Measurements from ENCODE around the gene TAS1R1.

Gene TAS1R1

DNA sequence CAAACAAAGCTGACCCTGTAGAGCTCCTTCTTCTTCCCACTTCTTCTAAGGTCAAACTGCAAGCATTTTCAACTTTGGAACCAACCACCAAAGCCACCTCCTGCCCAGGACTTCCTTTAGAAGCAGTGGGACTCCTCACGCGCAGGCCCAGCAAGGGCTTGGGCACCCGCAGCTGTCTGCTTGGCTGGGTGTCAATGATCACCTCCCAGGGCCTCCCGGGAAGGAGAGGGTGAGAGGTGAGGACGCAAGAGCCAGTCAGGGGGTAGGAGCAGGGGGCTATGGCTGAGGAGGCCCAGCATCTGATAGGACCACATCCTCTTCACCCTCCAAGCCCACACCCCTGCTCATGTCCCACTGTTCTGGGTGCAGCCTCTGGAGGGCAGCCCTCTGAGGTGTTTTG is 37.3 kb downstream of the TAS1R1 start:
- no peaks in the 10 kb centered on the region for H3K27me3 ChIP-seq (ENCODE audit: insufficient read depth, insufficient read length)
- H3K4me1 ChIP-seq (ENCODE audit: insufficient read depth, insufficient read length), result peaks cover 3% of the 10 kb centered on the region
- TF ChIP-seq SUZ12 (IDR thresholded peaks at IDR 0.05; ENCODE audit: extremely low read depth, insufficient read depth, insufficient read length), result no peak
- TF ChIP-seq YY1 (IDR thresholded peaks at IDR 0.05; ENCODE audit: insufficient read depth, insufficient read length), result no peak
- TF ChIP-seq ZNF274 (IDR thresholded peaks at IDR 0.05; ENCODE audit: low read depth, low read length), result no peak
- H3K9me3 ChIP-seq (ENCODE audit: insufficient read depth, low read length), result no peaks in the 10 kb centered on the region
- no peak for DNase-seq (ENCODE audit: low read depth, low spot score)
- no peak overlapping the region for H3K4me3 ChIP-seq (ENCODE audit: insufficient read length, low read depth)
- peaks cover 95% of the 10 kb centered on the region for H3K36me3 ChIP-seq (ENCODE audit: insufficient read depth, insufficient read length, low read length)
- H3K9ac ChIP-seq (ENCODE audit: insufficient read length, low read depth), result no peak overlapping the region

DNA sequence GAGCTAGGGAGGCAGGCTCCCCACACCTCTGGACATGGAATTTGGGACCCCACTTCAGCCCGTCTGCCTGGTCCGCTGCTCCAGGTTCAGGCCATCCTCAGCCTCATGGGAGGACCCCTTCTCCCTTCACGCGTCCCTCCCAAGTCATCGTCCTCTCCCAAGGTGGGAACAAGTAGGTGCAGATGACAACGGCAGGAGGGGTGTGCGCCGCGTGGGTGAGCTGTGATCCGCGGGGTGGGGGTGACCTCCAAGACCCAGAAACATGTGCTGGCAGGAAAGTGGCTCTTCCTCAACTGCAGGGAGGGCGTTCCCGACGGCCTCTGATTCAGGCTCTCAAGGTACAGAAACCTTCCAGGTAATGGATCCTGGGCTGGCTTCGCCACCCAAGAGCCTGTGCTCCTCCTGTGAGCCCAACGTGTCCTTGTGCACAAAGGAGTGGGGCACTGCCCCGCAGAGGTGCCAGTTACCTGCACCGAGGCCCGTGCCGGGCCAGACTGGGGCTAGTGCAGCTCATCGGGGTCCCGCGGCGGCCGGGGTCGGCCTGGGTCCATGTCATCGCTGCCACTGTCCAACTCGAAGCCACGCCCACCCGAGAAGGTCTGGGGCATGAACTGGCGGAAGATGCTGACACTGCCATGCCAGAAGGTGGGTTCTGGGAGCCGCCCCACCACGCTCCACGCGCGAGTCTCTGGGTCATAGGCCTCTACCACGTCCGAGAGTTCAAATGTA is 37.9 kb downstream of the TAS1R1 start:
- DNase-seq (ENCODE audit: low read depth, low spot score), result no peak
- Histone ChIP-seq H3K4me3 (ENCODE audit: insufficient read length, low read depth) (no peak overlapping the region), H3K4me1 (ENCODE audit: insufficient read depth, insufficient read length) (peaks cover 3% of the 10 kb centered on the region), H3K27me3 (ENCODE audit: insufficient read depth, insufficient read length) (no peaks in the 10 kb centered on the region), H3K36me3 (ENCODE audit: insufficient read depth, insufficient read length, low read length) (peaks cover 95% of the 10 kb centered on the region), H3K9me3 (ENCODE audit: insufficient read depth, low read length) (no peaks in the 10 kb centered on the region), H3K9ac (ENCODE audit: insufficient read length, low read depth) (no peak overlapping the region)
- TF ChIP-seq ZNF274 (IDR thresholded peaks at IDR 0.05; ENCODE audit: low read depth, low read length), result no peak
- no peak for TF ChIP-seq SUZ12 (IDR thresholded peaks at IDR 0.05; ENCODE audit: extremely low read depth, insufficient read depth, insufficient read length)
- no peak for TF ChIP-seq YY1 (IDR thresholded peaks at IDR 0.05; ENCODE audit: insufficient read depth, insufficient read length)

DNA sequence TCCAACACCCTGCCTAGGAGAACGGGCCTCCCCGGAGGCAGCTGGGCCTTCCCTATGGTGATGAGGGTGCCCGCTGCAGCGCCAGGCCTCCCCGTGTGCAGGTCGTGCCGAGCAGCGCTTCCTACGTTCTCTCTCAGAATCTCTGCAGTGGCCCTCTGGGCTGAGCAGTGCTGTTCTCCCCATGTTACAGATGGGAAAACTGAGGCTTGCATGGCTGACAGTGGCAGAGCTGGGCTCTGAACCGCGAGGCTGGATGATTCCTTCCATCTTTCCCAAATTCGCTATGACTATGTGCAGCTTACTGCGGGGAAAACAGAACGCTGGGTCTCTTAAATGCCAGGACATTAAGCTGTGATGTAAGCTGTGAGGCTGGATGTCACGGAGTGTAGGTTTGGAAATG is 38.7 kb downstream of the TAS1R1 start:
- no peak overlapping the region for H3K9ac ChIP-seq (ENCODE audit: insufficient read length, low read depth)
- peaks cover 3% of the 10 kb centered on the region for H3K4me1 ChIP-seq (ENCODE audit: insufficient read depth, insufficient read length)
- H3K4me3 ChIP-seq (ENCODE audit: insufficient read length, low read depth), result no peak overlapping the region
- peaks cover 91% of the 10 kb centered on the region for H3K36me3 ChIP-seq (ENCODE audit: insufficient read depth, insufficient read length, low read length)
- no peaks in the 10 kb centered on the region for H3K9me3 ChIP-seq (ENCODE audit: insufficient read depth, low read length)
- no peak for DNase-seq (ENCODE audit: low read depth, low spot score)
- H3K27me3 ChIP-seq (ENCODE audit: insufficient read depth, insufficient read length), result no peaks in the 10 kb centered on the region
- TF ChIP-seq YY1 (IDR thresholded peaks at IDR 0.05; ENCODE audit: insufficient read depth, insufficient read length) (no peak), SUZ12 (IDR thresholded peaks at IDR 0.05; ENCODE audit: extremely low read depth, insufficient read depth, insufficient read length) (no peak), ZNF274 (IDR thresholded peaks at IDR 0.05; ENCODE audit: low read depth, low read length) (no peak)

DNA sequence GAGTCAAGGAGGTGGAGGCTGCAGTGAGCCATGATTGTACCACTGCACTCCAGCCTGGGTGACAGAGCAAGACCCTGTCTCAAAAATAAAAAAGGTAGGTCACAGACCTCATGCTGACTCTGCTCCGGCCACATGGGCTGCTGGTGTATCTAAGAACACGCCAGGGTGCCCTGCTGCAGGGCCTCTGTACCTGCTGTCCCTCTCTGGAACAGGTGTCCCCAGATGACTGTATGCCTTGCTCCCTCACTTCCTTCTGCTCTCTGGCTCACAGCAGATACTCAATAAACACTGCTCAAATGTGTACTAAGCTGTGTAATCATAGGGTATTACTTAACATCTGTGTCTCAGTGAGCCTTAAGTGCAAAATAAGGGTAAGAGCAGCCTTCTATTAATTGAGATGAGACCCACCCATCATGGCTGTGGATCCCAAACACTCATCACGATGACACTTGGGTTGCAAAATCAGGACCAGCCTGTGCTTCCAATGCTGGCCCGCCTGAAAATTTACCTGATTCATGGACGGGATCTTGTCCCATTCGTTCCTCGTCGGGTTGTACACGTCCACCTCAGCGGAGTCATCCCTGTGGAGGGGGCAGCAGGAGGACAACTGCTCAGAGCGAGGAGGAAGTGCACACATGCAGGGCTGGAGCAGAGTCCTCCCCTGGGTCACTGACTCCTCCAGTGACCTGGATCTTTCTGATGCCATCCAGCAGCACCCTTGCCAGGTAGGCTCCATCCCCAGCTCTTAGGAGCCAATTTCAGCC is 40.1 kb downstream of the TAS1R1 start:
- no peaks in the 10 kb centered on the region for H3K27me3 ChIP-seq (ENCODE audit: insufficient read depth, insufficient read length)
- no peak overlapping the region for H3K4me3 ChIP-seq (ENCODE audit: insufficient read length, low read depth)
- no peak for TF ChIP-seq YY1 (IDR thresholded peaks at IDR 0.05; ENCODE audit: insufficient read depth, insufficient read length)
- TF ChIP-seq SUZ12 (IDR thresholded peaks at IDR 0.05; ENCODE audit: extremely low read depth, insufficient read depth, insufficient read length), result no peak
- TF ChIP-seq ZNF274 (IDR thresholded peaks at IDR 0.05; ENCODE audit: low read depth, low read length), result no peak
- H3K9me3 ChIP-seq (ENCODE audit: insufficient read depth, low read length), result no peaks in the 10 kb centered on the region
- peaks cover 88% of the 10 kb centered on the region for H3K36me3 ChIP-seq (ENCODE audit: insufficient read depth, insufficient read length, low read length)
- peaks cover 6% of the 10 kb centered on the region for H3K4me1 ChIP-seq (ENCODE audit: insufficient read depth, insufficient read length)
- no peak for DNase-seq (ENCODE audit: low read depth, low spot score)
- H3K9ac ChIP-seq (ENCODE audit: insufficient read length, low read depth), result no peak overlapping the region

- H3K9ac ChIP-seq (ENCODE audit: insufficient read length, low read depth), result no peak overlapping the region
- no peaks in the 10 kb centered on the region for H3K27me3 ChIP-seq (ENCODE audit: insufficient read depth, insufficient read length)
- H3K4me3 ChIP-seq (ENCODE audit: insufficient read length, low read depth), result no peak overlapping the region
- TF ChIP-seq SUZ12 (IDR thresholded peaks at IDR 0.05; ENCODE audit: extremely low read depth, insufficient read depth, insufficient read length) (no peak), YY1 (IDR thresholded peaks at IDR 0.05; ENCODE audit: insufficient read depth, insufficient read length) (no peak), ZNF274 (IDR thresholded peaks at IDR 0.05; ENCODE audit: low read depth, low read length) (no peak)
- H3K36me3 ChIP-seq (ENCODE audit: insufficient read depth, insufficient read length, low read length), result peaks cover 87% of the 10 kb centered on the region
- no peaks in the 10 kb centered on the region for H3K9me3 ChIP-seq (ENCODE audit: insufficient read depth, low read length)
- DNase-seq (ENCODE audit: low read depth, low spot score), result no peak
- H3K4me1 ChIP-seq (ENCODE audit: insufficient read depth, insufficient read length), result peaks cover 6% of the 10 kb centered on the region
Observed at GRCh38 chr1:6596351-6596750, 41.2 kb downstream of the TAS1R1 start.

DNA sequence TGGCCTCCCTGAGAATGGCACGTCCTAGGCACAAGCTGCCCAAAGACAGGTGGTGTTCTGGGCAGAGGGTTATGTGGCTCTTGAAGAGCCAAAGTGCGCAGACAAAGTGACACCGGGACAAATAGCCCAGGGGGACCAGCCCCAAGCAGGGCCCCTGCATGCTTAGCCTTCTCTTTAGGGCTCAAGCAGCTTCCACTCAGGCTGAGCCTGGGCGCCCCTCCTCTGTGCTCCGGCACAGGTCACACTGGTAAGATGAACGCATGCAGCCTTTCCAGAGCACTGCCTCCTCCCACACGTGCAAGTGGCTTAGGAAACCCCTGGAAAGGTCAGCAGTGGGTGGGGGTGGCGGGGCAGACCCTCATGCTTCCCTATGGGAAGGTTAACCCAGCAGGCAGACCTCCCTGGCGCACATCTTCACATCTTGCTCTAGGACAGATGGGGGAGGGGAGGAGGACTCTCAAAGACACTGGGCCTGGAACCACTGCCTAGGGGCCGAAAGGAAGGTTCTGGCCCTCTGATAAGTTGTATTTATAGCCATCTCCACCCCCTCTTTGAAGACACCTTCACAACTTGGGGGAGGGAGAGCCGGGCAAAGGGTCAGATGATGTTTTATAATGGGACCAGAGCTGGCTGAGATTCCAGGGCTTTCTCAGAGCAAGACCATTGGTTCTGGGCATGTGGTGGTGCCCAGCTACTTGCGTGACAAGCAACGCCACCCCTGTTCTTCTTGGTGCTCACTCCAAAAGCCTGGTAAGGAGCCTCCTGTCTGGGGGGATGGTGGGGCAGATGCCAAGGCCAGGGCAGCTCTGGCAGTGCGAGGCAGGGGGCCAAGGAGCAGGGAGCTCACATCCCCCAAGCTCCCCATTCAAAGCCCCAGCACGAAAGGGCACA is 42.0 kb downstream of the TAS1R1 start:
- Histone ChIP-seq H3K4me1 (ENCODE audit: insufficient read depth, insufficient read length) (peaks cover 6% of the 10 kb centered on the region), H3K9me3 (ENCODE audit: insufficient read depth, low read length) (no peaks in the 10 kb centered on the region), H3K4me3 (ENCODE audit: insufficient read length, low read depth) (no peak overlapping the region), H3K9ac (ENCODE audit: insufficient read length, low read depth) (no peak overlapping the region), H3K36me3 (ENCODE audit: insufficient read depth, insufficient read length, low read length) (peaks cover 81% of the 10 kb centered on the region), H3K27me3 (ENCODE audit: insufficient read depth, insufficient read length) (no peaks in the 10 kb centered on the region)
- TF ChIP-seq YY1 (IDR thresholded peaks at IDR 0.05; ENCODE audit: insufficient read depth, insufficient read length), result no peak
- no peak for TF ChIP-seq SUZ12 (IDR thresholded peaks at IDR 0.05; ENCODE audit: extremely low read depth, insufficient read depth, insufficient read length)
- TF ChIP-seq ZNF274 (IDR thresholded peaks at IDR 0.05; ENCODE audit: low read depth, low read length), result no peak
- DNase-seq (ENCODE audit: low read depth, low spot score), result no peak
